Ishikawa (cell line): Measurements from ENCODE around the gene POLH.

Source experiments
- CEBPB ChIP-seq: IDR thresholded peaks from 2 replicates; pipeline ENCODE4 v1.6.1; 2012
- CREB1 ChIP-seq: IDR thresholded peaks from 2 replicates; pipeline ENCODE4 v1.6.1; 2012; ENCODE audit warnings: low read depth
- EGR1 ChIP-seq: IDR thresholded peaks from 2 replicates; pipeline ENCODE4 v1.6.1; 2012
- EP300 ChIP-seq: IDR thresholded peaks from 2 replicates; pipeline ENCODE4 v1.6.1; 2012; ENCODE audit warnings: borderline replicate concordance
- FOXM1 ChIP-seq: IDR thresholded peaks from 2 replicates; pipeline ENCODE4 v1.6.1; 2012; ENCODE audit warnings: low read depth, borderline replicate concordance
- MAX ChIP-seq: IDR thresholded peaks from 2 replicates; pipeline ENCODE4 v1.6.1; 2012
- NFIC ChIP-seq: IDR thresholded peaks from 2 replicates; pipeline ENCODE4 v1.6.1; 2012
- RAD21 ChIP-seq: IDR thresholded peaks from 2 replicates; pipeline ENCODE4 v1.6.1; 2012; ENCODE audit warnings: low read depth
- REST ChIP-seq: IDR thresholded peaks from 2 replicates; pipeline ENCODE4 v1.6.1; 2012; ENCODE audit warnings: low read depth, mild to moderate bottlenecking
- TAF1 ChIP-seq: IDR thresholded peaks from 2 replicates; pipeline ENCODE4 v1.6.1; 2012; ENCODE audit warnings: low read depth, mild to moderate bottlenecking
- TCF12 ChIP-seq: IDR thresholded peaks from 2 replicates; pipeline ENCODE4 v1.6.1; 2012; ENCODE audit warnings: low read depth
- TEAD4 ChIP-seq: IDR thresholded peaks from 2 replicates; pipeline ENCODE4 v1.6.1; 2012
- USF1 ChIP-seq: IDR thresholded peaks from 2 replicates; pipeline ENCODE4 v1.6.1; 2012
- YY1 ChIP-seq: IDR thresholded peaks from 2 replicates; pipeline ENCODE4 v1.6.1; 2012; ENCODE audit warnings: low read depth
- ZBTB7A ChIP-seq: IDR thresholded peaks from 2 replicates; pipeline ENCODE4 v1.6.1; 2012; ENCODE audit warnings: low read depth

Gene POLH

GRCh38 chr6:43616725-43617472 lies 40.9 kb downstream of the POLH start:
- TF ChIP-seq CREB1 (no peak), EP300 (no peak), TAF1 (no peak), TCF12 (no peak)

- TF ChIP-seq USF1 (no peak), FOXM1 (no peak), TAF1 (no peak), MAX (no peak), RAD21 (no peak), EP300 (no peak), EGR1 (no peak), NFIC (no peak), CEBPB (no peak), CREB1 (no peak), REST (no peak), ZBTB7A (no peak), TEAD4 (no peak), TCF12 (no peak), YY1 (no peak)
Observed at GRCh38 chr6:43621078-43621835, 45.3 kb downstream of the POLH start.

GRCh38 chr6:43621836-43622180 lies 45.8 kb downstream of the POLH start:
- TF ChIP-seq EGR1 (no peak), FOXM1 (no peak), CREB1 (no peak), TAF1 (no peak), CEBPB (no peak), YY1 (no peak), MAX (no peak), RAD21 (no peak), REST (no peak), NFIC (no peak), EP300 (no peak), TEAD4 (no peak), ZBTB7A (no peak), USF1 (no peak), TCF12 (no peak)

- TF ChIP-seq CEBPB: no peak
- no peak for TF ChIP-seq EP300
- no peak for TF ChIP-seq TEAD4
- TF ChIP-seq EGR1: no peak
- no peak for TF ChIP-seq RAD21
- no peak for TF ChIP-seq TCF12
- no peak for TF ChIP-seq USF1
- TF ChIP-seq YY1: no peak
- no peak for TF ChIP-seq MAX
- TF ChIP-seq CREB1: no peak
- no peak for TF ChIP-seq FOXM1
- TF ChIP-seq NFIC: no peak
- TF ChIP-seq REST: no peak
Observed at GRCh38 chr6:43622541-43622940, 46.6 kb downstream of the POLH start.
